Measurements from ENCODE around the gene DMD. TPM values are rescaled to one million over a fixed set of nuclear protein-coding genes. Genes with fewer than 3 reads are reported as not detected.

DMD gene
- total and polyA plus RNA-seq, 4 donors, result 3.9 to 73.8 (median 11.2) TPM

GRCh38 chrX:31110657-31111056 lies 2100.7 kb downstream of the DMD start:
- Histone ChIP-seq H3K4me3 (no peak overlapping the region), H3K4me1 (ENCODE audit: control insufficient read depth in 5 of 5, insufficient read depth in 5 of 5, low read length in 5 of 5) (peaks cover 0 to 6% (median 0%) of the 10 kb centered on the region in 5 donors), H3K9ac (ENCODE audit: insufficient read depth in 1 of 2, low read length in 2 of 2) (no peak overlapping the region), H3K27ac (ENCODE audit: low read depth in 1 of 2, low read length in 1 of 2) (no peak overlapping the region), H3K9me3 (ENCODE audit: control insufficient read depth in 4 of 4, insufficient read depth in 3 of 4, low read length in 3 of 4) (no peaks in the 10 kb centered on the region), H3K27me3 (ENCODE audit: control insufficient read depth in 3 of 3, insufficient read depth in 3 of 3, low read length in 2 of 3) (peaks cover 0 to 2% (median 0%) of the 10 kb centered on the region in 3 donors), H3K36me3 (ENCODE audit: control insufficient read depth in 4 of 4, insufficient read depth in 4 of 4, low read length in 4 of 4) (no peaks in the 10 kb centered on the region)
- no peak for TF ChIP-seq CTCF (IDR thresholded peaks at IDR 0.05; ENCODE audit: control extremely low read depth, extremely low read depth)
- DNase-seq (no peak), ATAC-seq (ENCODE audit: insufficient read depth, low FRiP score) (no peak)
- 90 to 98% methylated on average over 6 of the region's 6 CpGs for WGBS, 2 donors

- no peaks in the 10 kb centered on the region for H3K4me1 ChIP-seq (ENCODE audit: control insufficient read depth in 5 of 5, insufficient read depth in 5 of 5, low read length in 5 of 5)
- no peaks in the 10 kb centered on the region for H3K36me3 ChIP-seq (ENCODE audit: control insufficient read depth in 4 of 4, insufficient read depth in 4 of 4, low read length in 4 of 4)
- H3K27ac ChIP-seq (ENCODE audit: low read depth in 1 of 2, low read length in 1 of 2), result no peak overlapping the region
- DNase-seq, result no peak
- peaks cover 2 to 4% (median 2%) of the 10 kb centered on the region in 3 donors for H3K27me3 ChIP-seq (ENCODE audit: control insufficient read depth in 3 of 3, insufficient read depth in 3 of 3, low read length in 2 of 3)
- peaks cover 0 to 9% (median 0%) of the 10 kb centered on the region in 4 donors for H3K9me3 ChIP-seq (ENCODE audit: control insufficient read depth in 4 of 4, insufficient read depth in 3 of 4, low read length in 3 of 4)
- TF ChIP-seq CTCF (IDR thresholded peaks at IDR 0.05; ENCODE audit: control extremely low read depth, extremely low read depth), result no peak
- whole genome bisulfite sequencing, 2 donors, result 29 to 48% methylated on average over 2 of the region's 2 CpGs
- no peak overlapping the region for H3K9ac ChIP-seq (ENCODE audit: insufficient read depth in 1 of 2, low read length in 2 of 2)
- no peak overlapping the region for H3K4me3 ChIP-seq
- no peak for ATAC-seq (ENCODE audit: insufficient read depth, low FRiP score)
Measured at GRCh38 chrX:31099536-31100090, 2111.7 kb downstream of the DMD start.

GRCh38 chrX:31098079-31098478 lies 2113.3 kb downstream of the DMD start:
- no peaks in the 10 kb centered on the region for H3K4me1 ChIP-seq (ENCODE audit: control insufficient read depth in 5 of 5, insufficient read depth in 5 of 5, low read length in 5 of 5)
- 62 to 79% methylated on average over 3 of the region's 3 CpGs for WGBS, 2 donors
- DNase-seq (no peak), ATAC-seq (ENCODE audit: insufficient read depth, low FRiP score) (no peak)
- no peaks in the 10 kb centered on the region for H3K36me3 ChIP-seq (ENCODE audit: control insufficient read depth in 4 of 4, insufficient read depth in 4 of 4, low read length in 4 of 4)
- no peak overlapping the region for H3K4me3 ChIP-seq
- H3K27me3 ChIP-seq (ENCODE audit: control insufficient read depth in 3 of 3, insufficient read depth in 3 of 3, low read length in 2 of 3), result peaks cover 0 to 4% (median 2%) of the 10 kb centered on the region in 3 donors
- H3K9ac ChIP-seq (ENCODE audit: insufficient read depth in 1 of 2, low read length in 2 of 2), result no peak overlapping the region
- H3K9me3 ChIP-seq (ENCODE audit: control insufficient read depth in 4 of 4, insufficient read depth in 3 of 4, low read length in 3 of 4), result peaks cover 0 to 14% (median 0%) of the 10 kb centered on the region in 4 donors
- no peak overlapping the region for H3K27ac ChIP-seq (ENCODE audit: low read depth in 1 of 2, low read length in 1 of 2)
- no peak for TF ChIP-seq CTCF (IDR thresholded peaks at IDR 0.05; ENCODE audit: control extremely low read depth, extremely low read depth)

GRCh38 chrX:31093639-31093975 lies 2117.7 kb downstream of the DMD start:
- H3K36me3 ChIP-seq (ENCODE audit: control insufficient read depth in 4 of 4, insufficient read depth in 4 of 4, low read length in 4 of 4), result no peaks in the 10 kb centered on the region
- H3K4me3 ChIP-seq, result no peak overlapping the region
- H3K27me3 ChIP-seq (ENCODE audit: control insufficient read depth in 3 of 3, insufficient read depth in 3 of 3, low read length in 2 of 3), result peaks cover 0 to 4% (median 2%) of the 10 kb centered on the region in 3 donors
- H3K27ac ChIP-seq (ENCODE audit: low read depth in 1 of 2, low read length in 1 of 2), result no peak overlapping the region
- no peak for TF ChIP-seq CTCF (IDR thresholded peaks at IDR 0.05; ENCODE audit: control extremely low read depth, extremely low read depth)
- 67 to 92% methylated on average over 4 of the region's 4 CpGs for WGBS, 2 donors
- no peaks in the 10 kb centered on the region for H3K4me1 ChIP-seq (ENCODE audit: control insufficient read depth in 5 of 5, insufficient read depth in 5 of 5, low read length in 5 of 5)
- ATAC-seq (ENCODE audit: insufficient read depth, low FRiP score) (no peak), DNase-seq (no peak)
- H3K9me3 ChIP-seq (ENCODE audit: control insufficient read depth in 4 of 4, insufficient read depth in 3 of 4, low read length in 3 of 4), result peaks cover 0 to 13% (median 0%) of the 10 kb centered on the region in 4 donors
- H3K9ac ChIP-seq (ENCODE audit: insufficient read depth in 1 of 2, low read length in 2 of 2), result no peak overlapping the region

All from lung (tissue), 12 donors.